ENCODE results near the gene MINDY1. TPM values are rescaled to one million over a fixed set of nuclear protein-coding genes. Genes with fewer than 3 reads are reported as not detected.

The MINDY1 gene
- total RNA-seq, 1 experiment from 2014 or later, result 11.6 TPM

DNA sequence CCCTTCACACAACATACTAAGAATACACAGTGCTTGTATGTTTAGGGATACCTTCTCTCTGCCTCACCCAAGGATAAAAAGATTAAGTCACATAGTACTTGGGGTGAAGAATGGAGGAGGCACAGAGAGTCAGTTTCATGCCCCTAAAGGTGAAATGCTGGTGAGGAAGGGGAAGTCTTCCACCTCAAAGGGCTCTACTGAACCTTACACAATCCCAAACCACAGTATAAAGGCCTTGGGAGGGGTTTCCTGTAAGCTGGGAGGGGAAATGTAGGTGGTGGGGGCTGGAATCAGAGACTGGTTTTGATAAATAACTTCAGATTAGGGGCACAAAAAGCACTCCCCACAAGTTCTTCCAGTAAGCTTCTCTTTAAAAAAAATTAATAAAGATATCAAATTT, 3.5 kb downstream of the MINDY1 start:
- BruUV-seq (replicated peaks), result no TSS peak
- no peak overlapping the region for H3K4me3 ChIP-seq (ENCODE audit: low read depth, low read length, poor library complexity, severe bottlenecking)
- H3K9me3 ChIP-seq (ENCODE audit: low read depth, low read length, poor library complexity, severe bottlenecking), result no peaks in the 10 kb centered on the region
- CTCF ChIA-PET, result no interaction called here
- POLR2A ChIA-PET (ENCODE audit: low non-redundant PET), result no interaction called here
- no peak for DNase-seq (ENCODE audit: low spot score)
- H3K36me3 ChIP-seq (ENCODE audit: insufficient read depth, low read length, poor library complexity, severe bottlenecking), result no peaks in the 10 kb centered on the region
- intact Hi-C loops (cut with micrococcal nuclease; ENCODE audit: unreplicated experiment), result no loop called here
- H3K27ac ChIP-seq (ENCODE audit: low read depth, low read length, poor library complexity, severe bottlenecking), result no peak overlapping the region
- TF ChIP-seq, protein P1, sequence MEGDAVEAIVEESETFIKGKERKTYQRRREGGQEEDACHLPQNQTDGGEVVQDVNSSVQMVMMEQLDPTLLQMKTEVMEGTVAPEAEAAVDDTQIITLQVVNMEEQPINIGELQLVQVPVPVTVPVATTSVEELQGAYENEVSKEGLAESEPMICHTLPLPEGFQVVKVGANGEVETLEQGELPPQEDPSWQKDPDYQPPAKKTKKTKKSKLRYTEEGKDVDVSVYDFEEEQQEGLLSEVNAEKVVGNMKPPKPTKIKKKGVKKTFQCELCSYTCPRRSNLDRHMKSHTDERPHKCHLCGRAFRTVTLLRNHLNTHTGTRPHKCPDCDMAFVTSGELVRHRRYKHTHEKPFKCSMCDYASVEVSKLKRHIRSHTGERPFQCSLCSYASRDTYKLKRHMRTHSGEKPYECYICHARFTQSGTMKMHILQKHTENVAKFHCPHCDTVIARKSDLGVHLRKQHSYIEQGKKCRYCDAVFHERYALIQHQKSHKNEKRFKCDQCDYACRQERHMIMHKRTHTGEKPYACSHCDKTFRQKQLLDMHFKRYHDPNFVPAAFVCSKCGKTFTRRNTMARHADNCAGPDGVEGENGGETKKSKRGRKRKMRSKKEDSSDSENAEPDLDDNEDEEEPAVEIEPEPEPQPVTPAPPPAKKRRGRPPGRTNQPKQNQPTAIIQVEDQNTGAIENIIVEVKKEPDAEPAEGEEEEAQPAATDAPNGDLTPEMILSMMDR (conservative IDR thresholded peaks at IDR 0.05; ENCODE audit: low read depth, low read length), result no peak
- no peak for TF ChIP-seq EZH2 (IDR thresholded peaks at IDR 0.05; ENCODE audit: borderline replicate concordance, low read depth, low read length, poor library complexity, severe bottlenecking)
- H3K27me3 ChIP-seq (replicated peaks; ENCODE audit: insufficient read depth, low read depth, low read length, poor library complexity), result no peaks in the 10 kb centered on the region
- H3K4me1 ChIP-seq (ENCODE audit: insufficient read depth, low read length, poor library complexity, severe bottlenecking), result peaks cover 14% of the 10 kb centered on the region

DNA sequence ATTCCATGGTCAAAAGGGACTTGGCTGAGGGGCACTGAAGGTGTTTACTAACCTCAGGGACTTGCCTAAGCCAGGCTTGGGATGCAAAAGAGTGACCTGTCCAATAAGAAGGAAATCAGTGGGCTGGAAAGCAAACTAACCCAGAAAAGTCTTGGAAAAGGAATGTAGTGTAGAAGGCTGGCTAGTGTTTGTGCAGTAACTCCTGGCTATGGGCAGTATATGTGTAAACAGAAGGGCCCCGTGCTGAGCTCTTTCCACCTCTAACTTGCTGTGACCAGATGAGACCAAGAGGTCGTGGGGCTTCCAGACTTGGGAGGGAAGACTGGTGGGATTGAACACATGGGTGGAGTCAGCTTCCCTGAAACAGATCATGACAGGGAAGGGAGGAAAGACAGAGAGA, 4.1 kb downstream of the MINDY1 start:
- Histone ChIP-seq H3K36me3 (ENCODE audit: insufficient read depth, low read length, poor library complexity, severe bottlenecking) (no peaks in the 10 kb centered on the region), H3K4me3 (ENCODE audit: low read depth, low read length, poor library complexity, severe bottlenecking) (no peak overlapping the region), H3K9me3 (ENCODE audit: low read depth, low read length, poor library complexity, severe bottlenecking) (no peaks in the 10 kb centered on the region), H3K4me1 (ENCODE audit: insufficient read depth, low read length, poor library complexity, severe bottlenecking) (peaks cover 10% of the 10 kb centered on the region), H3K27ac (ENCODE audit: low read depth, low read length, poor library complexity, severe bottlenecking) (no peak overlapping the region), H3K27me3 (replicated peaks; ENCODE audit: insufficient read depth, low read depth, low read length, poor library complexity) (no peaks in the 10 kb centered on the region)
- ChIA-PET POLR2A (ENCODE audit: low non-redundant PET) (interaction anchor here (0.6 kb wide), 1 partner anchor 273 kb away, joined by 9 read pairs; no protein-coding TSS in a partner anchor), CTCF (no interaction called here)
- no peak for DNase-seq (ENCODE audit: low spot score)
- TF ChIP-seq EZH2 (IDR thresholded peaks at IDR 0.05; ENCODE audit: borderline replicate concordance, low read depth, low read length, poor library complexity, severe bottlenecking), result no peak
- TF ChIP-seq, protein P1 (conservative IDR thresholded peaks at IDR 0.05; ENCODE audit: low read depth, low read length), result no peak
- intact Hi-C loops (cut with micrococcal nuclease; ENCODE audit: unreplicated experiment), result no loop called here
- BruUV-seq (replicated peaks), result no TSS peak

DNA sequence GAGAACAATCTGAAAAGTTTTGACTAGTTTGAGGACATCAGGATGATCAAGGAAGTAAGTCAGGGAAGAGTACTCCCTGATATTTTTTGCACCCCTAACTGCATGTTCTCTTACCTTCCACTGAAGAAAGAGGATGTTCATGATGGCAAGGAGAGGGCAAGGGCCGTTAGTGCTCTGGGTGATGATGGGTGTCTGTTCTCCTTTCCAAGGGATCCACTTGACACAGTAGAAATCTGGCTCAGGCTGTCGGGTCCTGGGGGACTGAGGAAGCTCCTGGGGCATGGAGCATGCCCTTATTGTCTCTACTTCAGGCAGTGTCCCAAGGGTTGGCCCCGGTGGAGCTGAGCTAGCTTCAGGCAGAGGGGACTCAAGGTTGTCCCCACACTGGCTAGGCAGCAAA, 4.7 kb downstream of the MINDY1 start:
- TF ChIP-seq EZH2 (IDR thresholded peaks at IDR 0.05; ENCODE audit: borderline replicate concordance, low read depth, low read length, poor library complexity, severe bottlenecking), result no peak
- TF ChIP-seq, protein P1 (conservative IDR thresholded peaks at IDR 0.05; ENCODE audit: low read depth, low read length), result no peak
- peaks cover 2% of the 10 kb centered on the region for H3K36me3 ChIP-seq (ENCODE audit: insufficient read depth, low read length, poor library complexity, severe bottlenecking)
- no peaks in the 10 kb centered on the region for H3K9me3 ChIP-seq (ENCODE audit: low read depth, low read length, poor library complexity, severe bottlenecking)
- BruUV-seq (replicated peaks), result no TSS peak
- no peak overlapping the region for H3K27ac ChIP-seq (ENCODE audit: low read depth, low read length, poor library complexity, severe bottlenecking)
- CTCF ChIA-PET, result no interaction called here
- H3K4me1 ChIP-seq (ENCODE audit: insufficient read depth, low read length, poor library complexity, severe bottlenecking), result peaks cover 8% of the 10 kb centered on the region
- intact Hi-C loops (cut with micrococcal nuclease; ENCODE audit: unreplicated experiment), result no loop called here
- no peak overlapping the region for H3K4me3 ChIP-seq (ENCODE audit: low read depth, low read length, poor library complexity, severe bottlenecking)
- DNase-seq (ENCODE audit: low spot score), result no peak
- POLR2A ChIA-PET (ENCODE audit: low non-redundant PET), result interaction anchor here (0.6 kb wide), 1 partner anchor 274 kb away, joined by 9 read pairs; no protein-coding TSS in a partner anchor
- no peaks in the 10 kb centered on the region for H3K27me3 ChIP-seq (replicated peaks; ENCODE audit: insufficient read depth, low read depth, low read length, poor library complexity)

All from A673 (cell line).